ENCODE measurements around the gene UBR2.
"Not testable (repeated sequence)": the region's sequence is repeated elsewhere in the genome, so short reads cannot be mapped to it uniquely, and the experiment has no call there.

The UBR2 gene

DNA sequence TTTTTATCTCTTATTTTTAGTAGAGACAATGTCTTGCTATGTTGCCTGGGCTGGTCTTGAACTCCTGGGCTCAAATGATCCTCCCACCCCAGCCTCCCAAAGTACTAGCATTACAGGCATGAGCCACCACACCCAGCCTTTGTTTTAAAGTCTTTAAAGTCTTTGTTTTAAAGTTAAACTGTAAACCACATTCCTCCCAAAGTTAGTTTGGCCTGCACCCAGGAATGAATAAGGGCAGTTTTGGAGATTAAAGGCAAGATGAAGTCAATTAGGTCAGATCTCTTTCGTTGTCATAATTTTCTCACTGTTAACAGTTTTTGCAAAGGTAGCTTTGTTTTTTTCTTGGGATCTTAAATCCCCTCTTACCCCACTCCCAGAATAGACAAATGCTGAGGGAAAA, 63.8 kb downstream of the UBR2 start:
- Mint-ChIP-seq H3K36me3 (peaks cover 7% of the 10 kb centered on the region), H3K27ac (no peak overlapping the region), H3K4me3 (no peak overlapping the region), H3K4me1 (peaks cover 18% of the 10 kb centered on the region), H3K9me3 (no peaks in the 10 kb centered on the region), H3K27me3 (no peaks in the 10 kb centered on the region)

GRCh38 chr6:42628604-42629003, 64.8 kb downstream of the UBR2 start:
- peaks cover 7% of the 10 kb centered on the region for H3K36me3 Mint-ChIP-seq
- H3K4me1 Mint-ChIP-seq: peaks cover 18% of the 10 kb centered on the region
- H3K9me3 Mint-ChIP-seq: no peaks in the 10 kb centered on the region
- no peaks in the 10 kb centered on the region for H3K27me3 Mint-ChIP-seq
- H3K4me3 Mint-ChIP-seq: no peak overlapping the region
- H3K27ac Mint-ChIP-seq: no peak overlapping the region

DNA sequence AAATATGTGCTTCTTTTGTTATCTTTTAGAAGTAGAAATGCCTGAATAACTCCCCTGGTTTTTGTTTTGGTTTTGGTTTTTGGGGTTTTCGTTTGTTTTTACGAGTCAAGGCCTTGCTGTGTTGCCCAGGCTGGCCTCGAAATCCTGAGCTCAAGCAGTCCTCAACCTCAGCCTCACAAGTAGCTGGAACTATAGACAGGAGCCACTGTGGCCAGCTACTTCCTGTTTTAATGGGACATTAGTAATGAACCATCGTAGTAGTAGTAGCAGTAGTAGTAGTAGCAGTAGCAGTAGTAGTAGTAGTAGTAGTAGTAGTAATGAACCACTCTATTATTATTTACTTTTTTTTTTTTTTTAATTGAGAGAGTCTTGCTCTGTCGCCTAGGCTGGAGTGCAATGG, 66.0 kb downstream of the UBR2 start:
- Mint-ChIP-seq H3K9me3 (no peaks in the 10 kb centered on the region), H3K4me1 (peaks cover 18% of the 10 kb centered on the region), H3K27ac (peak overlapping the region; percentile 53), H3K36me3 (peaks cover 7% of the 10 kb centered on the region), H3K4me3 (no peak overlapping the region), H3K27me3 (no peaks in the 10 kb centered on the region)

- Mint-ChIP-seq H3K9me3 (no peaks in the 10 kb centered on the region), H3K4me3 (no peak overlapping the region), H3K27ac (peak overlapping the region; percentile 4), H3K36me3 (peaks cover 15% of the 10 kb centered on the region), H3K4me1 (no peaks in the 10 kb centered on the region), H3K27me3 (no peaks in the 10 kb centered on the region)
Measured at GRCh38 chr6:42637681-42638080, 73.9 kb downstream of the UBR2 start.

GRCh38 chr6:42642794-42643193, 79.0 kb downstream of the UBR2 start:
- H3K27me3 Mint-ChIP-seq: no peaks in the 10 kb centered on the region
- H3K4me1 Mint-ChIP-seq: no peaks in the 10 kb centered on the region
- no peak overlapping the region for H3K27ac Mint-ChIP-seq
- no peak overlapping the region for H3K4me3 Mint-ChIP-seq
- H3K36me3 Mint-ChIP-seq: peaks cover 21% of the 10 kb centered on the region
- H3K9me3 Mint-ChIP-seq: no peaks in the 10 kb centered on the region

DNA sequence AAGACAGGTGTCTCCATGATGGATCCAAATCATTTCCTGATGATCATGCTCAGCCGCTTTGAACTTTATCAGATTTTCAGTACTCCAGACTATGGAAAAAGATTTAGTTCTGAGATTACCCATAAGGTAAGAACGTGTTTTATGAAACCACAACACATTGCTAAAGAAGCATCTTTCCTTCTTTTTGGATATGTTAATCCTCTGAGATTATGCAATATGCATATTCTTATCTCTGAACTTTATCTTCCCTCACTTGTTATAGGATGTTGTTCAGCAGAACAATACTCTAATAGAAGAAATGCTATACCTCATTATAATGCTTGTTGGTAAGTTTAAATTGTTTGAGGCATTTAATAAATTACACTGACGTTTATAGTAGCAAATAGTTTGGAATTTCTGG, 80.4 kb downstream of the UBR2 start:
- Mint-ChIP-seq H3K36me3 (peaks cover 16% of the 10 kb centered on the region), H3K9me3 (no peaks in the 10 kb centered on the region), H3K27me3 (no peaks in the 10 kb centered on the region), H3K4me3 (no peak overlapping the region), H3K27ac (no peak overlapping the region), H3K4me1 (no peaks in the 10 kb centered on the region)

DNA sequence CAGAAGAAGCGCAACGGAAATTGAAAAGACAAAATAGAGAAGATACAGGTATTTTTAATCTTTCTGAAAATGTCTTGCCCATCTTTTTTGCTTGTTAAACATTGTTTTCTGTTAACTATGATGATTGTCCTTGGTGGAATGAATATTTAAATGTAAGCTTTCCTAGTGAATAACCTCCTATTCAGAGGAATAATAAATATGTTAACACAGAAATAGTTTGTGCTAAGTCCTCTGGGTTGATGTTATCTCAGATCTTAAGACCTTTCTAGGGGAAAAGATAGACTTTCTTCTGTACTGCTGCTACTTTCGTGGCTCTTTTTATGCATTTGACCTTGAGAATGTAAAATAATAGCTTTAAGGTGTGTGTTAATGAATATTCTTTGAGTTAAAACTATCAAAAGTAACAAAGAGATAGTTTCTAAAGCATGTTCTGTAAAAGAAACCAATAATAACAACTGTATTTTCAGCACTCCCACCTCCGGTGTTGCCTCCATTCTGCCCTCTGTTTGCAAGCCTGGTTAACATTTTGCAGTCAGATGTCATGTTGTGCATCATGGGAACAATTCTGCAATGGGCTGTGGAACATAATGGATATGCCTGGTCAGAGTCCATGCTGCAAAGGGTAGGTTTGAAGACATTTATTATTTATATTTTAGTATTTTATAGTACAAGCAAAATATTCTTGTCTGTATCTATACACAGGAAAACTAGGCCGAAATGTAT, 88.4 kb downstream of the UBR2 start:
- H3K4me3 Mint-ChIP-seq: no peak overlapping the region
- no peaks in the 10 kb centered on the region for H3K9me3 Mint-ChIP-seq
- no peaks in the 10 kb centered on the region for H3K27me3 Mint-ChIP-seq
- peaks cover 7% of the 10 kb centered on the region for H3K36me3 Mint-ChIP-seq
- no peaks in the 10 kb centered on the region for H3K4me1 Mint-ChIP-seq
- no peak overlapping the region for H3K27ac Mint-ChIP-seq

DNA sequence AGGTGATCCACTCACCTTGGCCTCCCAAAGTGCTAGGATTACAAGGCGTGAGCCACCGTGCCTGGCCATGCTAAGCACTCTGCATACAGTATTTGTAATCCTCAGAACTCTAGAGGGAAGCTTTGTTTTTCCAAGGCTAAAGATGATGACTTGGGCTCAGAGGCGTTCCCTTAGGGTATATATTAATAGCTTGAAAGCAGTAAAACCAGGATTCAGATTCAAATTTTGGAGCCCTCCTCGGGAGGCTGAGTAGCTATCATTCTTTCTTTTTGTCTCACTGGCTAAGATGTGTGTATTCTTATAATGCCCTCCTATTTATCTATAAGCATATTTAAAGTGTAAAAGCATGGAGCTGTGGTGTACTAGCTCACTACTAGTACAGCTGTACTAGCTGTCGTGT, 90.0 kb downstream of the UBR2 start:
- Mint-ChIP-seq H3K4me1 (no peaks in the 10 kb centered on the region), H3K4me3 (no peak overlapping the region), H3K9me3 (no peaks in the 10 kb centered on the region), H3K27ac (no peak overlapping the region), H3K36me3 (peaks cover 9% of the 10 kb centered on the region), H3K27me3 (no peaks in the 10 kb centered on the region)

DNA sequence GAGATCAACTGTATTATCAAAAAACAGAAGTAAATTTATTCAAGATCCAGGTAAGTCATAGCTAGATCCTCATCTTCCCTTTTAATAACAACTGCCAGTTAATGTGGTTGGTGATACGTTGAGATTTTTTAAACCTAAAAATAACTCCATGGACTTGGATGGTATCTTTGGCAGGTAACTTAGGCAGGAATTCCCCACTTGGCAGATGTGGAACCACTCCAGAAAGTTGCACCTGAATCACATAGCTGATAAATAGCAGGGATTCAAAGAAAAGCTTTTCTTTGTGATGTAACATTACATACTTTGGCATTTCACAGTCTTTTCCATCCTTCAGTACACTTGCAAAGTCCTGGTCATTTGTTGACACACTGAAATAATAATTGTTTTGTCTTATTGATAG, 96.0 kb downstream of the UBR2 start:
- peaks cover 7% of the 10 kb centered on the region for H3K36me3 Mint-ChIP-seq

DNA sequence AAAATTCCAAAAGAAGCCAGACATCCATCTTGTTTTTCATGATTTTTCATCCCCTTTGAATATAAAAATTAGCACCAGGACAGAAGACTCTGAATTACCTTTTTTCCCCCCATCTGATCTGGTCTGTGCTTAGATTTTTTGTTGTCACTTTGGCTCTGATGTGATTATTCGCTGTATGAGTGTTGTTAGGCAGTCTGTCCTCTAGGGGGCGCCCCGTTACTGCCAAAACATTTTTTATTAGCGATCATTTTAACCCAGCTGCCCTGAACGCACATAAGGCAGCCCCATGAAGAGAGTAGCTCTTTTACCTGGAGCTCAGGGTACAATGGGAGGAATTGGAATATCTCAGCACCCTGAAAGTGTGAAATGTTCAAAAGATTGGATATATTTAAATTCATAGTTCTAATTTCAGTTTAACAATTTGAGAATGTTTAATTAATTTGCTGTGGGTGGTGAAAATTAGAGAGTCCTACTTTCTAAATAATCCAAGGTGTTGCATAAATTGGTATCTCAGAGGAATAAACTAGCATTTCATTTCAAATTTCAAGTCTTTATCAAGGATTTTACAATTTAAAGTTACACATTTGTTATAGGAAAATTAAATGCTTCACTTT, 97.8 kb downstream of the UBR2 start:
- Mint-ChIP-seq H3K4me3 (no peak overlapping the region), H3K27ac (no peak overlapping the region), H3K36me3 (peaks cover 12% of the 10 kb centered on the region), H3K4me1 (no peaks in the 10 kb centered on the region), H3K27me3 (no peaks in the 10 kb centered on the region), H3K9me3 (no peaks in the 10 kb centered on the region)

More for the DNA sequence above, 96.0 kb downstream of the UBR2 start:
- no peaks in the 10 kb centered on the region for H3K27me3 Mint-ChIP-seq
- H3K27ac Mint-ChIP-seq: no peak overlapping the region
- no peak overlapping the region for H3K4me3 Mint-ChIP-seq
- H3K9me3 Mint-ChIP-seq: no peaks in the 10 kb centered on the region
- H3K4me1 Mint-ChIP-seq: no peaks in the 10 kb centered on the region

GRCh38 chr6:42664718-42665117, 100.9 kb downstream of the UBR2 start:
- Mint-ChIP-seq H3K4me3 (no peak overlapping the region), H3K27ac (no peak overlapping the region), H3K27me3 (no peaks in the 10 kb centered on the region), H3K36me3 (peaks cover 14% of the 10 kb centered on the region), H3K4me1 (no peaks in the 10 kb centered on the region), H3K9me3 (no peaks in the 10 kb centered on the region)

DNA sequence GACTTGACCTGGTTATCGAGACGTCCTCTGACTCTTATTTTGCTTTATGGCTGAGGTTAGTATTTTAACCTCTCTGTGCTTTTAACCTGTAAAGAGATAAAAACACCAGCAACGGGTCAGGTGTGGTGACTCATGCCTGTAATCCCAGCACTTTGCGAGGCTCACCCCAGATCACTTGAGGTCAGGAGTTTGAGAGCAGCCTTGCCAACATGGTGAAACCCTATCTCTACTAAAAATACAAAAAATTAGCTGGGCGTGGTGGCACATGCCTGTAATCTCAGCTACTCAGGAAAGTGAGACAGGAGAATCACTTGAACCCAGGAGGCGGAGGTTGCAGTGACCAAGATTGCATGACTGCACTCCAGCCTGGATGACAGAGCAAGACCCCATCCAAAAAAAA, 110.5 kb downstream of the UBR2 start:
- H3K27ac Mint-ChIP-seq, H3K4me3 Mint-ChIP-seq, H3K27me3 Mint-ChIP-seq, H3K9me3 Mint-ChIP-seq, H3K4me1 Mint-ChIP-seq: not testable (repeated sequence)
- H3K36me3 Mint-ChIP-seq: peaks cover 29% of the 10 kb centered on the region

GRCh38 chr6:42674780-42675179, 111.0 kb downstream of the UBR2 start:
- Mint-ChIP-seq H3K27me3 (no peaks in the 10 kb centered on the region), H3K27ac (no peak overlapping the region), H3K9me3 (no peaks in the 10 kb centered on the region), H3K36me3 (peaks cover 30% of the 10 kb centered on the region), H3K4me1 (no peaks in the 10 kb centered on the region), H3K4me3 (no peak overlapping the region)

DNA sequence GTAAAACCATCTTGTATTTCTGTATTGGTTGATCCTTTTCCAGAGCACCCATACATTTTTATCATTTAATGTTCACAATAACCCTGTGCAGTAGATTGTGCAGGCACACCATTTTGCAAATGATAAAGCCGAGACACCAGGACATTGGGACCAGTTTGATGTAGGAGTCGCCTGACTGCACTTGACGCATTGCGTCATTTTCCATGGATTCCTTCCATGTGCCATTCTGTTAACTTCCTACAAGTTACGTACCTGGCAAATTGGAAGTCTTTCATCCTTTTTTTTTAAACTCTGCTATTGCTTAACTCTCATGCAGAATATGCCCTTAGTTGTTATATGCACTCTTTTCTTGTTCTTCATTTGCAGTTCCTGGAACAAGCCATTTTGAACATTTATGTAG, 115.5 kb downstream of the UBR2 start:
- Mint-ChIP-seq H3K4me1 (no peaks in the 10 kb centered on the region), H3K9me3 (no peaks in the 10 kb centered on the region), H3K27me3 (no peaks in the 10 kb centered on the region), H3K4me3 (no peak overlapping the region), H3K36me3 (peaks cover 27% of the 10 kb centered on the region), H3K27ac (no peak overlapping the region)

- H3K9me3 Mint-ChIP-seq: no peaks in the 10 kb centered on the region
- H3K4me1 Mint-ChIP-seq: peaks cover 41% of the 10 kb centered on the region
Measured at GRCh38 chr6:42688281-42688680, 124.5 kb downstream of the UBR2 start.

GRCh38 chr6:42689371-42689770, 125.5 kb downstream of the UBR2 start:
- no peak overlapping the region for H3K4me3 Mint-ChIP-seq
- H3K36me3 Mint-ChIP-seq: peaks cover 25% of the 10 kb centered on the region
- H3K27ac Mint-ChIP-seq: no peak overlapping the region
- peaks cover 52% of the 10 kb centered on the region for H3K4me1 Mint-ChIP-seq
- H3K9me3 Mint-ChIP-seq: no peaks in the 10 kb centered on the region
- H3K27me3 Mint-ChIP-seq: no peaks in the 10 kb centered on the region

More at GRCh38 chr6:42688281-42688680, 124.5 kb downstream of the UBR2 start:
- peaks cover 30% of the 10 kb centered on the region for H3K36me3 Mint-ChIP-seq
- peak overlapping the region; percentile 8 for H3K27ac Mint-ChIP-seq
- no peak overlapping the region for H3K4me3 Mint-ChIP-seq
- H3K27me3 Mint-ChIP-seq: no peaks in the 10 kb centered on the region

Measured in activated naive CD4-positive, alpha-beta T cell treated with anti-CD3 and anti-CD28 coated beads, Interleukin-2, amount 50 U/mL, for 24 hours (primary cell).